Measurements from ENCODE around the gene NSUN2.
"Not testable (repeated sequence)": the region's sequence is repeated elsewhere in the genome, so short reads cannot be mapped to it uniquely, and the experiment has no call there.

Gene NSUN2

DNA sequence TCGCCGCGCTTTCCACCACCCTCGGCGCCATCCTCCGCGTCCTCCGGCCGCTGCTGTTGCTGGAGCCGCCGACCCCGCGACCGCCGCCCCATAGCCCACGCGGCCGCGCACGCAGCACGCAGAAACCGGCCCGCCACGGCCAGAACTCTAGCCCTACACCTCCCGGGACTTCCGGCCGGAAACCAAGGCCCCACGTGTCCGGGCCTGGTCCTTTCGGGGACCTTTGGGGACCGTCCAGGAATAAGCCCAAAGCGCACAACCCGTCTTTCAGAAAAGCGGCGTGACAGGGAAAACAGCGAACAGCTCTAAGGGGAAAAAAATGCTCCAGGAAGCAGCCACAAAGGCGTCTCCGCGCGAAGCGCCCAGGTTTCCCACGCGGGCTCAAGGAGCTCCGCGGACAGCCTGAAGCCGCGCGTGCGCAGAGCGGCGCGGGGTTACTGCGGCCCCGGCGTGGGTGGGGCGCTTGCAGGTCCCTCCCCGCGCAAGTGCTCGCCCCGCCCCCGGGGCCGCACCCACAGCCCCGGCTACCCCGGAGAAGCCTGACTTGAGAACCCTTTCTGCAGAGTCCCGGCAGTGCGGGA is at the start of gene NSUN2, which contains the start of gene SRD5A1:
TSS of gene NSUN2 (minus strand) at position 157 of the 581 bp plus-strand sequence. CDS start at position 92, 65 bp downstream.
TSS of gene SRD5A1 (plus strand) at position 553 of the 581 bp plus-strand sequence. CDS start 137 bp downstream, outside the sequence.
- peak; percentile 84 to 88 for DNase-seq (ENCODE audit: low read depth in 2 of 2)

DNA sequence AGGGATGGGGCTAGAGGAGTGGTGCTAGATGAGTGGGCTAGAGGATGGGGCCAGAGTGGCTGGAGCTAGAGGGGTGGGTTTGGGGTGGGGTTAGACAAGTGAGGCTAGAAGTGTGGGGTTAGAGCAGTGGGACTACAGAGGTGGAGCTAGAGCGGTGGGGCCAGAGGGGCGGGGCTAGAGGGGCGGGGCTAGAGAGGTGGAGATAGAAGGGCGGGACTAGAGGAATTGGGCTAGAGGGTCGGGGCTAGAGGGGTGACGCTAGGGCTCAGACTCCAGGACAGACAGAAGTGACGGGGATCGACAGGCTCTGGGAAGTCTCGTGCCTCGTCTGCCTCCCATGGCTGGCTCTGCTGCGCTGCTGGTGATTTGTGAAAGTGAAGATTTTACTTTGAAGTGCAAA is 49.4 kb upstream of the NSUN2 start:
- DNase-seq (ENCODE audit: low read depth in 2 of 2), result no peak

DNA sequence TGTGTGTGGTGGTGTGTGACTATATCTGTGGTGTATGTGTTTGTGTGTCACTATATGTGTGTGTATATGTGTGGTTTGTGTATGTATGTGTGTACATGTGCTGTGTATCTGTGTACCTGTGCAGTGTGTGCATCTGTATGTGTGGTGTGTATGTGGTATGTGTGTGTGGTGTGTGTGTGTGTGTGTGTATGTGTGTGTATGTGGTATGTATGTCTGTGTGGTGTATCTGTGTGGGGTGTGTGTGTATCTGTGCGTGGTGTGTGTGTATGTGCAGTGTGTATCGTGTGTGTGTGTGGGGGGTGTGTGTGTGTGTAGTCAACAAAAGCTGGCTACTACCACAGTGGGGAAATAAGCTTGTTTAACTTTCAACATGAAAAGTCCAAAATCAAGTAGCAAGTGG is 48.8 kb upstream of the NSUN2 start:
- DNase-seq (ENCODE audit: low read depth in 2 of 2), result no peak

DNA sequence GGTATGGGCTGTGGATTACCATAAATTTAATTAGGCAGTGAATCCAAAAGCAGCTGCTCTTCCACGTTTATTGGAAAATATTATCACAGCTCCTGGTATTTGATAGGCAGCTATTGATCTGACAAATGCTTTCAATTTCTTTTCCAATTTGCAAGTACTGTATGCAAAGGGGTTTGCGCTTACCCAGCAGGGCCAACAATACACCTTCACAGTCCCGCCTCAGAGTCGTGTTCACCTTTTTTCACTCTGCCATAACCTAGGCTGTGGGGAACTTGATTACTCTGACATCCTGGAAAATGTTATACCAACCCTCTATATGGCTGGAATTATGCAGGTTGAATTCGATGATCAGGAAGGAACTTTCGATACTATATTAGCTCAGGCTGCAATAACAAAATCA is 48.1 kb upstream of the NSUN2 start:
- no peak for DNase-seq (ENCODE audit: low read depth in 2 of 2)

GRCh38 chr5:6678385-6678784 is 45.5 kb upstream of the NSUN2 start:
- DNase-seq (ENCODE audit: low read depth in 2 of 2), result no peak

DNA sequence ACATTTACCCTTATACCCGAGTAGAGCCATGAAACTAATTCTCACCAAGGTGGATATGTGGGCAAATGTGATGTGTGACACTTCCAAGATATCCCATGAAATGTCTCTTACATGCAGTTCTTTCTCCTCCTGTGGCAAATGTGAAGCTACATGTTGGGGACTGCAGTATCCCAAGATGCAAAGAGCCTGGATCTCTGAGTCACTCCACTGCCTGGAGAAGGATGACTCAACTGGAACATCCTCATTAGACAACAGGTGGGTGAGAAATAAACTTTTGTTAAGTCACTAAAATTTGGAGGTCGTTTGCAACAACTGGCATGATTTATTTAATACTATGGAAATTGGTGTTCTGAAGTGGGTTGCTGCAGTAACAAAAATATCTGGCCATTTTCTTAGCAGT is 43.9 kb upstream of the NSUN2 start:
- no peak for DNase-seq (ENCODE audit: low read depth in 2 of 2)

DNA sequence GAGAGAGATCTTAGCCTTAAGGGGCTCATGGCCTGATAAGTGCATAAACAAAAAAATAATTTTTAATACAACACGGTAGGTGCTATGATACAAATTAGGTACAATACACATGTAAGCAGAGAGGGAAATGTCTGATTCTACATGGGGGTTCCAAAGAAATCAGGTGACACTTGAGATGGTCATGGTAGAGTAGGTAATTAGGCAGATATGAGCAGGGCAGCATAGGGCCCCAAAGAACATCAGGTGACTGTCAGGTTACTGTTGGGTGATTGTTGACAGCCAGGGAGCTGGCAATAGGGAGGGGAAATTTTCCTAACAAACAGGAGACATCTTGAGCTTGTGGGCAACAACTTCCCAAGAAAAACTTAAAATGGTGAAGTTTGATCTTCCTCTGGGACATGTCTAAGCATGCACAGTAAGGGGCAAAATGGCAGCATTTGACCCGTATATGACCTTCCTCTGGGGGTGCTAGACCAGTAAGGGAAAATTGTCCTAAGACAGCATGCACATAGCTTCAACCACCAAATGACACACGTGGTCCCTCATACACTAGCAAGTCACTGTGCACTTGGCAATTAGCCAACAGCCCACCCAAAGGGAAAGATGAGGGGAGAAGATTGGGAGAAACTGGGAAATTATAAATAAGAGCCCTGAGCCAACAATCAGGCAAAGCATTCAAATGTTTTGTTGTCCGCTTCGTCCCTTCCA is 43.1 kb upstream of the NSUN2 start:
- DNase-seq (ENCODE audit: low read depth in 2 of 2), result no peak

- DNase-seq (ENCODE audit: low read depth in 2 of 2), result no peak
These were observed 42.0 kb upstream of the NSUN2 start for GRCh38 chr5:6674886-6675285.

- no peak for DNase-seq (ENCODE audit: low read depth in 2 of 2)
These were observed 41.6 kb upstream of the NSUN2 start for GRCh38 chr5:6674421-6674820.

- no peak for DNase-seq (ENCODE audit: low read depth in 2 of 2)
These were observed 41.1 kb upstream of the NSUN2 start for GRCh38 chr5:6673963-6674362.

DNA sequence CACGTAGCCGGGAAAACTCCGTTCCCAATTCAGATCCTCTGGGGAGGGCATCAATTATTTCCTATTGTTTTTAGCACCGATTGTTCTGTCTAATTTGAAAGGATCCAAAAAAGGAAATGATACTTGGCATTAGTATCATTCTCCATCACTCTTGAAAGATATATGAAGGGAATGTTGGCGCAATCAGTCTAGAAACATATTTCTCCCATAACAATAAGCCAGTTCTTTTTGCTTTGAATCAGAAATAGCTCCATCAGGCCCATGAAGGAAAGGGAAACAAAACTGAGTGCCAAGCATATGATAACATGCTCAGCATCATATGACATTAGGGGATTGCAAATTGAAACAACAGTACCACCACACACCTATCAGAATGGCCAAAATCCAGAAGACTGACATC is 40.2 kb upstream of the NSUN2 start:
- DNase-seq (ENCODE audit: low read depth in 2 of 2), result no peak

DNA sequence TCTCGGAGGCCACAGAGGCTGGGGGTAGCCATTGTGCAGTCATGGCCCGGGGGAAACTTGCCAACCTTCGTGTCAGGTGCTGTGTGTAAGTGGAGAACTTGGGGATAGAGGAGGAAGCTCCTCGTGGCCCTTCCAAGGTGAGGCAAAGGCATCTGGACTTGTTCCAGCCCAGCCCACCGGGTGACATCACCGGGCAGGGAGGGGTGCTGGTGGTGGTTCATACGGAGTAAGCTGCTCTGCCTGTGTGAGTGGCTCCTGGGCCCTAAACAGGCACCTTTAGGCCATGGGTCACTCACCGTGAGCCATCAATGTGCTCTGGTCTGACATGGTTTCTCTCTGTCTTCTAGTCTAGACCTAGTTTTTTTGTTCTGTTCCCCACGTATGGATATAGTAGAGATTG is 35.9 kb upstream of the NSUN2 start:
- not testable (repeated sequence) for DNase-seq (ENCODE audit: low read depth in 2 of 2)

GRCh38 chr5:6667648-6668047 is 34.8 kb upstream of the NSUN2 start:
- no peak for DNase-seq (ENCODE audit: low read depth in 2 of 2)

GRCh38 chr5:6666762-6667161 is 33.9 kb upstream of the NSUN2 start:
- DNase-seq (ENCODE audit: low read depth in 2 of 2), result no peak

DNA sequence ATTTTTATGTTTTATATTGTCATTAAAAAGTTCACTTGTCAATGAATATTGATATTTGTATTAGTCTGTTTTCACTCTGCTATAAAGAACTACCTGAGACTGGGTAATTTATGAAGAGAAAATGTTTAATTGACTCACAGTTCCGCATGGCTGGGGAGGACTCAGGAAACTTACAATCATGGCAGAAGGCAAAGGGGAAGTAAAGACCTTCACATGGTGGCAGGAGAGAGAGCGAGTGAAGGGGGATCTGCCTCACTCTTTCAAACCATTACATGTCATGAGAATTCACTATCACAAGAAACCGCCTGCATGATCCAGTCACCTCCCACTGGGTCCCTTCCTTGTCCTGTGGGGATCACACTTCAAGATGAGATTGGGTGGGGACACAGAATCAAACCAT is 27.8 kb upstream of the NSUN2 start:
- no peak for DNase-seq (ENCODE audit: low read depth in 2 of 2)

DNA sequence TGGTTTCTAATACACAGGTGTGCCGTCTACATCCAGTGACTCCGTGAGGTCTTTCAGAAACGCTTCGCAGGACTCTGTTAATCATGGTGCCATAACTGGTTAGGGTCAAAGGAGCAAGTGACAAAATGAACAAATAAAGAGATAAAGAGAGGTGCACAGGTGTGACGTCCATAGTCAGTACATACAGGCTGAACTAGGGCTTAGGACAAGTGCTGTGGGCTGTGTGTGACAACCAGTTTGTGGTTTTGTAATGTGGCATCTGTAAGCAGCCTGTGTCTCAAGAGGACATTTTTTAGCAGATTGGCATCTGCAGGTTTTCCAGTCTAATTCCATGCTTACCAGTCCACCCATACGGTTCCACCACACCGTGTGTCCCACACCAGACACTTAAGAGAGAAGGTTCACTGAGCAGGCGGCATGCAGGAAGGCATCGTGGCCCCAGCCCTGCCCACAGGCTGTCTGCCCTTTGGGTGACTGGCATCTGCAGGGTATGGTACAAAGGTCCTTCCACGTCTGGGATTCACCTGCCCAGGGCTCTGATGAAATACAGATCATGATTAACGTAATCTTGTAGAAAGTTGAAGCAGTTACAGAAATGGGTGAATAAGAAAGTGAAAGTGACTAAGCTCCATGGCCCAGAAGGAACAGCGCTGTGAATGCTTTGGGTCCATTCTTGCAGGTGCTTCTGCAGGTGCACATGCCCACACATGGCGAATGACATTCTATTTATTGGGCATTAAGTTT is 27.3 kb upstream of the NSUN2 start:
- no peak for DNase-seq (ENCODE audit: low read depth in 2 of 2)

DNA sequence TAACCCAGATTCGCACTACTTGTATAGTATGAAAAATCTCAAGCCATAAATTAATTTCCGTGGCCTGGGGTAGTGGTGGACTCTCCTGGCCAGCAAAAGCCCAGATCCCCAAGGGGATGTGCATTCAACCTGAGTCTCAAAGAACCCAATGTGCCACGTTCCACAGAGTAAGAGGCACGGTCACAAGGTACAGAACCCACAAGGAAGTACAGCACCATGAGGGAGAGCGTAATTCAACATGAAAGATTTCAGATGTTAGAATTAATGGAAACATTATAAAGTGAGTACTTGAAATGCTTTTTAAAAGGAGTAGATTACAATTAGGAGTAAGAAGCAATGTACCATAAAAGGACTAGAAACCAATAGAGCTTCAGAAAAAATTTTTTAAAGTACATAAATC is 23.8 kb upstream of the NSUN2 start:
- no peak for DNase-seq (ENCODE audit: low read depth in 2 of 2)

- DNase-seq (ENCODE audit: low read depth in 2 of 2), result no peak
These were observed 22.6 kb upstream of the NSUN2 start for GRCh38 chr5:6655432-6655831.

DNA sequence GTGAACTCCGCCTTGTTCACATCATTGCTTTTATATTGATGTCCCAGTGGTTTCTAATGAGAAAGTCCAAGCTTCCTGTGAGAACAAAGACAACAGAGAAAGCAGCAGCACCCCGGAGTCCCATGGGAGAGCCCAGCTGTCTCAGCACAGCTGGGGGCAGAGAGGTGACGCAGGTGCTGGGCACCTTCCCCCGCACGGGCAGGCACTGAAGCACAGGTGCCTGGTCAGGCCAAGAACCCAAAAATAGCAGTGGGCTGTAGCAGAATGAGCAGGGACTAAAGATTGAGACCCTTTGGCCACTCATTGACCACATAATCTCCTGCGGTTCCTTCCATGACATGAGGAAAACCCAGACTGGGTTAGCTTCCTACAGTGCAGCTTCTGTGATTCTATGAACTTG is 19.2 kb upstream of the NSUN2 start:
- DNase-seq (ENCODE audit: low read depth in 2 of 2), result no peak

DNA sequence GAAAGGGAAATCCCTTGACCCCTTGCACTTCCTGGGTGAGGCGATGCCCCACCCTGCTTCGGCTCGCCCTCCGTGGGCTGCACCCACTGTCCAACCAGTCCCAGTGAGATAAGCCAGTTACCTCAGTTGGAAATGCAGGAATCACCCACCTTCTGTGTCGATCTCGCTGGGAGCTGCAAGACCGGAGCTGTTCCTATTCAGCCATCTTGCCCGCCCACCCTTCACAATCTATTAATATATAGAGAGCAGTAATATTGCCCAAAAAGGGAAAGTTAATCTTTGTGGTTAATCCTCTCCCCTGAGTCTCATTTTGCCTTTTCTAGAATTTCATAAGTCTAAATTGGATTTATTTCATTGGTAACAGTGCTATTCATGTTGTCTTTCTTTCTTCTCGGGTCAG is 16.8 kb upstream of the NSUN2 start:
- DNase-seq (ENCODE audit: low read depth in 2 of 2), result no peak

GRCh38 chr5:6649186-6649585 is 16.3 kb upstream of the NSUN2 start:
- DNase-seq (ENCODE audit: low read depth in 2 of 2), result no peak

DNA sequence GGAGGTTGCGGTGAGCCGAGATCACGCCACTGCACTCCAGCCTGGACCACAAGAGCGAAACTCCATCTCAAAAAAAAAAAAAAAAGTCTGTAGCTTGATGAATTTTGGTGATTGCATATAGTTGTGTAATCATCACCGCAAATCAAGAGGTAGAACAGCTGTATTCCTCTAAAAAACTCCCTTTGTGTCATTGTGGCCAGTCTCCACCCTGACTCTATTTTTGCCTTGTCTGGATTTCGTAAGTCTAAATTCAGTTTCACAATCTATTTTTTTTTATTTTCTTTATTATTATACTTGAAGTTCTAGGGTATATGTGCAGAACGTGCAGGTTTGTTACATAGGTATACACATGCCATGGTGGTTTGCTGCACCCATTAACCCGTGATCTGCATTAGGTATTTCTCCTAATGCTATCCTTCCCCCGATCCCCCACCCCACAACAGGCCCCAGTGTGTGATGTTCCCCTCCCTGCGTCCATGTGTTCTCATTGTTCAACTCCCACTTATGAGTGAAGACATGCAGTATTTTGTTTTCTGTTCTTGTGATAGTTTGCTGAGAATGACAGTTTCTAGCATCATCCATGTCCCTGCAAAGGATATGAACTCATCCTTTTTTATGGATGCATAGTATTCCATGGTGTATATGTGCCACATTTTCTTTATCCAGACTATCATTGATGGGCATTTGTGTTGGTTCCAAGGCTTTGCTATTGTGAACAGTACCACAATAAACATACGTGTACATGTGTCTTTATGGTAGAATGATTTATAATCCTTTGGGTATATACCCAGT is 12.9 kb upstream of the NSUN2 start:
- DNase-seq (ENCODE audit: low read depth in 2 of 2), result not testable (repeated sequence)
